HG02852 (cell line): ENCODE results near the gene MAN1C1.

ENCODE experiments used
- ATAC-seq: cut with Tn5 transposase; IDR thresholded peaks from one replicate; pipeline ENCODE4 v1.9.1; 2021; ENCODE audit warnings: mild to moderate bottlenecking, moderate library complexity; ENCODE audit not compliant: unreplicated experiment

Gene MAN1C1

GRCh38 chr1:25612421-25612820 is 4.2 kb upstream of the MAN1C1 start:
- ATAC-seq: no peak

- ATAC-seq: no peak
These were observed 3.5 kb upstream of the MAN1C1 start for GRCh38 chr1:25613091-25613490.

- no peak for ATAC-seq
These were observed 2.0 kb upstream of the MAN1C1 start for GRCh38 chr1:25614501-25615171.

- ATAC-seq: no peak
These were observed 1.4 kb upstream of the MAN1C1 start for GRCh38 chr1:25615172-25615541.

GRCh38 chr1:25615563-25616094 is 962 bp upstream of the MAN1C1 start:
- ATAC-seq: no peak

GRCh38 chr1:25616987-25617624 is 515 bp downstream of the MAN1C1 start:
- no peak for ATAC-seq

- no peak for ATAC-seq
These were observed 1.2 kb downstream of the MAN1C1 start for GRCh38 chr1:25617625-25618432.

- no peak for ATAC-seq
These were observed 1.8 kb downstream of the MAN1C1 start for GRCh38 chr1:25618433-25618808.

- ATAC-seq: no peak
These were observed 2.7 kb downstream of the MAN1C1 start for GRCh38 chr1:25619101-25619890.

- ATAC-seq: no peak
These were observed 3.6 kb downstream of the MAN1C1 start for GRCh38 chr1:25620211-25620610.

- no peak for ATAC-seq
These were observed 4.2 kb downstream of the MAN1C1 start for GRCh38 chr1:25620701-25621350.

- ATAC-seq: no peak
These were observed 5.3 kb downstream of the MAN1C1 start for GRCh38 chr1:25621876-25622275.

GRCh38 chr1:25622531-25622930 is 5.9 kb downstream of the MAN1C1 start:
- ATAC-seq: no peak

- ATAC-seq: no peak
These were observed 6.4 kb downstream of the MAN1C1 start for GRCh38 chr1:25623007-25623406.

- no peak for ATAC-seq
These were observed 7.1 kb downstream of the MAN1C1 start for GRCh38 chr1:25623731-25624130.

- ATAC-seq: no peak
These were observed 7.6 kb downstream of the MAN1C1 start for GRCh38 chr1:25624156-25624555.

- no peak for ATAC-seq
These were observed 8.0 kb downstream of the MAN1C1 start for GRCh38 chr1:25624604-25625003.

- ATAC-seq: no peak
These were observed 9.4 kb downstream of the MAN1C1 start for GRCh38 chr1:25626018-25626417.

- no peak for ATAC-seq
These were observed 12.3 kb downstream of the MAN1C1 start for GRCh38 chr1:25628741-25629421.

GRCh38 chr1:25629836-25630235 is 13.2 kb downstream of the MAN1C1 start:
- no peak for ATAC-seq
